DOHH2 (cell line): ENCODE results near the gene LIPC.

Experiments used
- H3F3A ChIP-seq: fragments of 200-600 bp; sonication (generic), shearing (Covaris generic); 2 replicates; pipeline ENCODE4 v1.6.0; 2016; ENCODE audit warnings: antibody characterized with exemption, mild to moderate bottlenecking; ENCODE audit not compliant: control insufficient read depth, insufficient read depth
- H3K27ac ChIP-seq: fragments of 200-600 bp; sonication (generic); 2 replicates; pipeline ENCODE4 v1.5.1; 2014; ENCODE audit warnings: low read depth, mild to moderate bottlenecking, low read length, moderate library complexity
- H3K27me3 ChIP-seq: fragments of 200-600 bp; sonication (generic); 2 replicates; pipeline ENCODE4 v1.6.1; 2014; ENCODE audit warnings: mild to moderate bottlenecking, low read length, mixed read lengths; ENCODE audit not compliant: control insufficient read depth
- H3K36me3 ChIP-seq: fragments of 200-600 bp; sonication (generic); 2 replicates; pipeline ENCODE4 v1.6.1; 2014; ENCODE audit warnings: mild to moderate bottlenecking, low read length, moderate library complexity, mixed read lengths; ENCODE audit not compliant: control insufficient read depth
- H3K4me1 ChIP-seq: fragments of 200-600 bp; sonication (generic); 2 replicates; pipeline ENCODE4 v1.6.1; 2014; ENCODE audit warnings: mild to moderate bottlenecking, low read length, mixed read lengths; ENCODE audit not compliant: control insufficient read depth
- H3K4me2 ChIP-seq: fragments of 200-600 bp; sonication (generic); 2 replicates; pipeline ENCODE4 v1.6.0; 2014; ENCODE audit warnings: mild to moderate bottlenecking, low read length, moderate library complexity
- H3K4me3 ChIP-seq: fragments of 200-600 bp; sonication (generic); 2 replicates; pipeline ENCODE4 v1.5.1; 2014; ENCODE audit warnings: mild to moderate bottlenecking, low read length, mixed read lengths
- H3K79me2 ChIP-seq: fragments of 200-600 bp; sonication (generic); 2 replicates; pipeline ENCODE4 v1.6.1; 2014; ENCODE audit warnings: mild to moderate bottlenecking, low read length, mixed read lengths; ENCODE audit not compliant: control insufficient read depth
- H3K9me2 ChIP-seq: fragments of 200-600 bp; sonication (generic); replicated peaks from 2 replicates; pipeline ENCODE4 v1.6.1; 2014; ENCODE audit warnings: mild to moderate bottlenecking, low read length, mixed read lengths; ENCODE audit not compliant: control insufficient read depth
- H3K9me3 ChIP-seq: fragments of 200-600 bp; sonication (generic); 2 replicates; pipeline ENCODE4 v1.6.1; 2014; ENCODE audit warnings: antibody characterized with exemption, low read length, mixed read lengths; ENCODE audit not compliant: control insufficient read depth, insufficient read depth
- H4K20me1 ChIP-seq: fragments of 200-600 bp; sonication (generic); 2 replicates; pipeline ENCODE4 v1.6.0; 2014; ENCODE audit warnings: low read depth, mild to moderate bottlenecking, antibody characterized with exemption, low read length, moderate library complexity; ENCODE audit not compliant: control insufficient read depth, insufficient read depth
- EZH2phosphoT487 ChIP-seq: fragments of 200-600 bp; sonication (generic); IDR thresholded peaks from 2 replicates; pipeline ENCODE4 v1.6.1; 2017; ENCODE audit warnings: borderline replicate concordance, mild to moderate bottlenecking, antibody characterized with exemption, low read length, moderate library complexity, mixed read lengths
- TF ChIP-seq, protein P1 (sequence below): fragments of 200-600 bp; sonication (generic); IDR thresholded peaks from one replicate; pipeline ENCODE4 v1.5.1; 2014; ENCODE audit warnings: antibody characterized with exemption, mild to moderate bottlenecking, low read depth, low read length; ENCODE audit not compliant: poor library complexity, severe bottlenecking

The LIPC gene

DNA sequence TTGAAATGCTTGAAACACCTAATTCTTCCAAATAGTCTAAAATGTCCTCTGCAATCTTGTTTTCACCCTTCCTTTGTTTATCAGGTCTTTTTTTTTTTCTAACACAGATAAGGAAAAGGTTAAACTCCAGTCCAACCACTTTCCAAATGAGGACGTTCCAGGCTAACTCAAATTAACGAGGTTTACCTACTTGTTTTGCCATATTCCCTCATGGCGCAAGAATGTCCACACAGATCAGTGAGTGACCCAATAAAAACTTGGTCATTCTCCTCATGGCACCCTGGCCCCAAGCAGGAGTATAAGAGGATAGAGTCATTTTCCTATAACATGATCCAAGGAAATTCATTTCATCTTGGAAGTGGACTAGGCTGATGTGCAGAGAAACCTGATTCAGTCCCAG, 6.6 kb upstream of the LIPC start:
- TF ChIP-seq, protein P1, sequence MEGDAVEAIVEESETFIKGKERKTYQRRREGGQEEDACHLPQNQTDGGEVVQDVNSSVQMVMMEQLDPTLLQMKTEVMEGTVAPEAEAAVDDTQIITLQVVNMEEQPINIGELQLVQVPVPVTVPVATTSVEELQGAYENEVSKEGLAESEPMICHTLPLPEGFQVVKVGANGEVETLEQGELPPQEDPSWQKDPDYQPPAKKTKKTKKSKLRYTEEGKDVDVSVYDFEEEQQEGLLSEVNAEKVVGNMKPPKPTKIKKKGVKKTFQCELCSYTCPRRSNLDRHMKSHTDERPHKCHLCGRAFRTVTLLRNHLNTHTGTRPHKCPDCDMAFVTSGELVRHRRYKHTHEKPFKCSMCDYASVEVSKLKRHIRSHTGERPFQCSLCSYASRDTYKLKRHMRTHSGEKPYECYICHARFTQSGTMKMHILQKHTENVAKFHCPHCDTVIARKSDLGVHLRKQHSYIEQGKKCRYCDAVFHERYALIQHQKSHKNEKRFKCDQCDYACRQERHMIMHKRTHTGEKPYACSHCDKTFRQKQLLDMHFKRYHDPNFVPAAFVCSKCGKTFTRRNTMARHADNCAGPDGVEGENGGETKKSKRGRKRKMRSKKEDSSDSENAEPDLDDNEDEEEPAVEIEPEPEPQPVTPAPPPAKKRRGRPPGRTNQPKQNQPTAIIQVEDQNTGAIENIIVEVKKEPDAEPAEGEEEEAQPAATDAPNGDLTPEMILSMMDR, result no peak
- no peak for TF ChIP-seq EZH2phosphoT487
- H3K4me3 ChIP-seq, result no peak overlapping the region
- no peaks in the 10 kb centered on the region for H3K36me3 ChIP-seq
- H3F3A ChIP-seq, result no peaks in the 10 kb centered on the region
- H4K20me1 ChIP-seq, result no peaks in the 10 kb centered on the region
- H3K4me2 ChIP-seq, result no peak overlapping the region
- H3K9me2 ChIP-seq, result no peaks in the 10 kb centered on the region
- no peaks in the 10 kb centered on the region for H3K79me2 ChIP-seq
- no peak overlapping the region for H3K27ac ChIP-seq
- H3K4me1 ChIP-seq, result no peaks in the 10 kb centered on the region
- H3K27me3 ChIP-seq, result peaks cover 6% of the 10 kb centered on the region; the same call in 1 of the 2 replicates
- H3K9me3 ChIP-seq, result no peaks in the 10 kb centered on the region

DNA sequence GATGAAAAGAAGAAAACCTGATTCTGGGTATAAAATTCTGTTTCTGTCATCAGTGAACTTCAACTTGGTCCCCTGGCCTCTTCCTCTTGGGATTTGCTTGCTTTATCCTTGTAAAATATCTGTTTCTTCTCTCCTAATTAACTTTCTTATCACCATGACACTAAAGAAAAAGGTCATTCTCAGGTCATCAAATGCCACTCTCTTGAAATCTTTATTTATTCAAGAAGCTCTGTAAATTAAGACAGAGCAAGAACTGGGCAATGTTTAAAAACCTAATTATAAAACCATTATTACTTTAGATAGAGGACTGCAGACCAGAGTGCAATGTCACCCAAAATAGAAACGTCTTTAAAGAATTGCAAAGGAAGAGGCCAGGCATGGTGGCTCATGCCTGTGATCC, 6.0 kb upstream of the LIPC start:
- H3K9me3 ChIP-seq, result no peaks in the 10 kb centered on the region
- H3K27me3 ChIP-seq, result no peaks in the 10 kb centered on the region
- H3K4me2 ChIP-seq, result no peak overlapping the region
- no peaks in the 10 kb centered on the region for H3K4me1 ChIP-seq
- no peak overlapping the region for H3K27ac ChIP-seq
- no peaks in the 10 kb centered on the region for H3F3A ChIP-seq
- H3K36me3 ChIP-seq, result no peaks in the 10 kb centered on the region
- H3K9me2 ChIP-seq, result no peaks in the 10 kb centered on the region
- no peaks in the 10 kb centered on the region for H3K79me2 ChIP-seq
- H4K20me1 ChIP-seq, result no peaks in the 10 kb centered on the region
- H3K4me3 ChIP-seq, result no peak overlapping the region
- TF ChIP-seq, protein P1, result no peak
- TF ChIP-seq EZH2phosphoT487, result no peak

DNA sequence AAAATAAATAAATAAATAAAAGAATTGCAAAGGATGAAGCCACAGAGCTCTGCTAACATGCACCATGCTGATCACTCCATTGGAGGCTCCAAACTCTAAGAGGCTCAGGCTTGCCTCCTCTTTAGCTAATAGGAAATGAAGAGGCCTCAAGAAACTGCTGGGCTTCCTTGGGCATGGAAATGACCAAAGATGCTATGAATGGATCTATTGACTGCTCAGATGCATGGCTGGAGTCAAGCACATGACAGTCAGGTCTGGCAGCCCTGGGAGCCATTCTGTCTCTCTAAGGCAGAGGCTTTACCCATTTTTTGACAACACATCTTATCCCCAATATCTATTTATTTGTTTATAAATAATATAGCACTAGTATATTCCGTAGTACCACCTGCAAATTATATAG, 5.3 kb upstream of the LIPC start:
- no peaks in the 10 kb centered on the region for H3K9me2 ChIP-seq
- no peaks in the 10 kb centered on the region for H3K4me1 ChIP-seq
- no peak for TF ChIP-seq EZH2phosphoT487
- TF ChIP-seq, protein P1, result no peak
- H3K36me3 ChIP-seq, result no peaks in the 10 kb centered on the region
- H3K9me3 ChIP-seq, result no peaks in the 10 kb centered on the region
- H3K27ac ChIP-seq, result no peak overlapping the region
- H3K4me3 ChIP-seq, result no peak overlapping the region
- H3F3A ChIP-seq, result no peaks in the 10 kb centered on the region
- H3K4me2 ChIP-seq, result no peak overlapping the region
- no peaks in the 10 kb centered on the region for H3K79me2 ChIP-seq
- no peaks in the 10 kb centered on the region for H4K20me1 ChIP-seq
- no peaks in the 10 kb centered on the region for H3K27me3 ChIP-seq

DNA sequence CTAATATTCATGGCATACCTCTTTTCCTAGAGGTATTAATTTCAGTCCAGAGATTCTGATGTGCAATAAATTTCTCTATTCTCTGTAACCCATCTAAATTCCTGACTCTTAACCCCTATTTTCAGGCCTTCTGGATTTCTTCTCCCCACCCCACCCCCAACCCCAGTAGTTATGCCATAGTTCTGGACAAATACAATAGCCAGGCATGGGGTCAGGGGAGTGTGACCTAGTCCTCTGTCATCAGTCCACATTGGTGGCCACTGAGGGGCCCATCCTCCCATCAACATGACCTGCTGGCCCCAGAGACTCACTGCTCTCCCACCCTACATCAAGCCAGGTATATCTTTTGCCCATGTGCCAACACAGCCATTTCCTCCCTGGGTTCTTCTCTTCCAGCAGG, 3.8 kb upstream of the LIPC start:
- Histone ChIP-seq H3K79me2 (no peaks in the 10 kb centered on the region), H3K27ac (no peak overlapping the region), H4K20me1 (no peaks in the 10 kb centered on the region), H3F3A (no peaks in the 10 kb centered on the region), H3K4me3 (no peak overlapping the region), H3K4me1 (no peaks in the 10 kb centered on the region), H3K9me2 (no peaks in the 10 kb centered on the region), H3K27me3 (0 out of 2 replicates have a peak, but pooled peaks cover 2% of the 10 kb centered on the region), H3K9me3 (no peaks in the 10 kb centered on the region), H3K36me3 (no peaks in the 10 kb centered on the region), H3K4me2 (no peak overlapping the region)
- TF ChIP-seq, protein P1, result no peak
- TF ChIP-seq EZH2phosphoT487, result no peak
